Skeletal muscle satellite cell (primary cell): ENCODE results near the gene HIVEP3.
"Not testable (repeated sequence)": the region's sequence is repeated elsewhere in the genome, so short reads cannot be mapped to it uniquely, and the experiment has no call there.

Experiments
- H3K27me3 ChIP-seq: 2 replicates; pipeline ENCODE4 v1.7.0; 2013; ENCODE audit warnings: low read length; ENCODE audit not compliant: control insufficient read depth, insufficient read depth
- H3K36me3 ChIP-seq: 2 replicates; pipeline ENCODE4 v1.7.0; 2013; ENCODE audit warnings: mild to moderate bottlenecking, control low read depth, low read length; ENCODE audit not compliant: insufficient read depth
- H3K4me1 ChIP-seq: 2 replicates; pipeline ENCODE4 v1.7.0; 2013; ENCODE audit warnings: low read length; ENCODE audit not compliant: control insufficient read depth, insufficient read depth
- H3K4me2 ChIP-seq: 2 replicates; pipeline ENCODE4 v1.7.0; 2013; ENCODE audit warnings: mild to moderate bottlenecking, low read length
- H3K4me3 ChIP-seq: 2 replicates; pipeline ENCODE4 v1.7.0; 2013; ENCODE audit warnings: low read length
- H3K9ac ChIP-seq: 2 replicates; pipeline ENCODE4 v1.7.0; 2013; ENCODE audit warnings: mild to moderate bottlenecking, low read depth, low read length, moderate library complexity
- H3K9me3 ChIP-seq: replicated peaks from 2 replicates; pipeline ENCODE4 v1.7.0; 2013; ENCODE audit warnings: mild to moderate bottlenecking, control low read depth, low read length

HIVEP3 gene

DNA sequence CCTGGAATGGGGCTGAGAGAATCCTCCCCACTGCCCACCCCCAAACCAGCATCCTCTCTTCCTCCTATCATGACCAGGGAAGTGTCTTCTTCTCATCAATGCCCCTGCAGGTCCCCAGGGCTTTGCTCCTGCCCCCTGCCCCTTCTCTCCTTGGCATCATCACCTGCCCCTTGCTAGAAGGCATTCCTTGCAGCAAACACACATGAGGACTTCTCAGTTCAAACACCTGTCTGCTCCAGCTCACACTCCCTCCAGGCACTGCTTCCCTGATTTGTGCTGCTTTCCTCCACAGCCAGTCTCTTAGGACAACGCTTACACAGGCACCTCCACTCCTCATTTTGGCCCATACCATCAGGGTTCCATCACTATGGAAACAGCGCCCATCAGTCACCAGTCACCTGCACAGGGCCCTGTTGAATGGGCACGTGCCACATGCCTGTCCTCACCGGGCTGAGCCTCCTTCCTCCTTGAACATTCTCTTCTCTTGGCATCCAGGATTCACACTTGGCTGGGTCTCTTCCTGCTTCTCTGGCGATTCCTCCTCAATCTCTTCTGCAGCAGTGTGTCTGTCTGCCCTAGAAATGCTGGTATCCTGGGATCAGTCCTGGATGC is 352.3 kb downstream of the HIVEP3 start:
- no peak overlapping the region for H3K9ac ChIP-seq
- H3K27me3 ChIP-seq = no peaks in the 10 kb centered on the region
- no peak overlapping the region for H3K4me3 ChIP-seq
- H3K9me3 ChIP-seq = no peaks in the 10 kb centered on the region
- no peaks in the 10 kb centered on the region for H3K4me1 ChIP-seq
- no peak overlapping the region for H3K4me2 ChIP-seq
- no peaks in the 10 kb centered on the region for H3K36me3 ChIP-seq

DNA sequence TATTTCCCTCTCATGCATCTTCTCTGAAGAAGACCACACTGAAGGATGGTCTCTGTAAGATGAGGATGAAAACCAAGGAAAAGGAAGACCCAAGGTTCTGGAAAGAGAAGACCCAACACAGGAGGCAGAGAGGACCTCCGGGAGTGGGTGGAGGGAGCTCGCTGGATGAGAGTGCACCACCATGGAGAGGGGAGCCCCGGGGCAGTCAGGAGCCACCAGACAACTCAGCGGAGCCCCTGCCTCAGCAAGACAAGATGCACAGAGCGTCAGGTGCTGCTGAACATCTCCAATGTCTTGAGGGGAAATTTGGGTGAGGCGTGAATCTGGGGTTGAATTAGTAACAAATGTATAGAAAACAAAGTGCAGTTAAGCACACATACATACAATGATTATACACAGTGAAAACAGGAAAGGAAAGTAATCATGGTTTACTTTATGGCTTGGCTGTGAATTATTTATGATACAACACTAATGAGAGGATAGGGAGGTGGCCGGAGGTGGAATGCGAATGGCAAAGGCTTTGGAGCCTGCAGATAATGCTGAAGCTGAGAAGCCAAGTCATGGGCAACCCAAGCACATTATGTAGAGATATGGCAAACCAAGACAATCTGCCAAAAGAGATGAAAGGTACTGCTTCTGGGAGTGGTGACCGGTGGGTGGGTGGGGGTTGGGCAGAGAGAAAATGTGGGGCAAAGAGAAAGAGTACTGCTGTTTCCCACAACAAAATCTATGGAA is 353.8 kb downstream of the HIVEP3 start:
- Histone ChIP-seq H3K9me3 (no peaks in the 10 kb centered on the region), H3K36me3 (no peaks in the 10 kb centered on the region), H3K4me1 (no peaks in the 10 kb centered on the region), H3K4me2 (no peak overlapping the region), H3K9ac (no peak overlapping the region), H3K27me3 (no peaks in the 10 kb centered on the region), H3K4me3 (no peak overlapping the region)

DNA sequence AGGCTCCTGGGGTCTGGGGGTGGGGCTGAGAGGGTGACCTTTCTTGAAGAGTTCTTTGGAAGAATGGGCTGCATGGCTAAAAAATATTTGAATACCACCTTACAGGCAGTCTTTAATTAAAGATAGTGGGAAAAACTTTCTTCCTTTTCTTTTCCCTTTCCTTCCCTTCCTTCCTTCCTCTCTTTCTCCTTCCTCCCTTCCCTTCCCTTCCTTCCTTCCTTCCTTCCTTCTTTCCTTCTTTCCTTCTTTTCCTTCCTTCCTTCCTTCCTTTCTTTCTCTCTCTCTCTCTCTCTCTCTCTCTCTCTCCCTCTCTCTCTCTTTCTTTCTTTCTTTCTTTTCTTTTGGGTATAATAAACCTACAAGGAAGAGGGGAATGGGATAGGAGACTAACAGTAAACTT is 356.4 kb downstream of the HIVEP3 start:
- no peaks in the 10 kb centered on the region for H3K4me1 ChIP-seq
- H3K27me3 ChIP-seq = no peaks in the 10 kb centered on the region
- no peaks in the 10 kb centered on the region for H3K36me3 ChIP-seq
- no peaks in the 10 kb centered on the region for H3K9me3 ChIP-seq
- H3K4me2 ChIP-seq = no peak overlapping the region
- H3K9ac ChIP-seq = no peak overlapping the region
- H3K4me3 ChIP-seq = no peak overlapping the region

DNA sequence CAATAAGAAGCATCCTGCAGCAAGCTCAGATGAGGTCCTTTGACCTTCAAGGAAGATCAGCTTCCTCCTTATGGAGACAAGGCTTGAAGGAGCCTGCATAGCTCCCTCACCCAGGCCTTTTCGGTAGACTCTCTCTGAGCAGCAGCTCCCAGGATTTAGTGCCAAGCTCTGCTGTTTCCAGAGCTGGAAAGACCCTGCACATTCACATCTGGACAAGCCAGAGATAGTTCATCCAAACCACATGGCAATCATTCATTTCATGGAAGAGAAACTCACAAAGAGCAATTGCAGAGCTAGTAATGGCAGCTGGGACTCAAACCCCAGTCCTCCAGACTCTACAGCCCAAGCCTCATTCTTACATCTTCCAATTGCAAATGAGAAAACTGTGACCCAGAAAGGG is 357.8 kb downstream of the HIVEP3 start:
- Histone ChIP-seq H3K4me1 (no peaks in the 10 kb centered on the region), H3K9ac (no peak overlapping the region), H3K9me3 (no peaks in the 10 kb centered on the region), H3K27me3 (no peaks in the 10 kb centered on the region), H3K4me2 (no peak overlapping the region), H3K36me3 (no peaks in the 10 kb centered on the region), H3K4me3 (no peak overlapping the region)

DNA sequence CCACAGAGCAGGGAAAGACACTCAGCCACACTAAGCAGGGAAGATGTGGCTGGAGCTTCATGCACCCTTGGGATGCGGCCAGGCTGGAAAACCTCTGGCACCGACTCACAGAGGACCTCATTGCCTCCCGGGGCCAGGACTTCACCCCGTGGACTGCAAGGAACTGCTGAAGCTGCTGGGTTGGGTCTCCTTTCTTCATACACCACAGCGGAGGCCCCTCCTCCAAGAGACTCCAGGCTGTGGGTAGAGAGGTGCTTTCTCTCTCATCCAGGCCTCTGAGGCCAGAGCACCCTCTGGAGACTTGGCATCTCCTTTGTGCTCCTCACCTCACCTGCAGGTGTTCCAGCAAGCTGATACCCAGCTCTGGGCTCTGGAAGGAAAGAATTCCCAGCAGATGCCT is 358.2 kb downstream of the HIVEP3 start:
- Histone ChIP-seq H3K4me3 (no peak overlapping the region), H3K4me1 (no peaks in the 10 kb centered on the region), H3K9me3 (no peaks in the 10 kb centered on the region)

DNA sequence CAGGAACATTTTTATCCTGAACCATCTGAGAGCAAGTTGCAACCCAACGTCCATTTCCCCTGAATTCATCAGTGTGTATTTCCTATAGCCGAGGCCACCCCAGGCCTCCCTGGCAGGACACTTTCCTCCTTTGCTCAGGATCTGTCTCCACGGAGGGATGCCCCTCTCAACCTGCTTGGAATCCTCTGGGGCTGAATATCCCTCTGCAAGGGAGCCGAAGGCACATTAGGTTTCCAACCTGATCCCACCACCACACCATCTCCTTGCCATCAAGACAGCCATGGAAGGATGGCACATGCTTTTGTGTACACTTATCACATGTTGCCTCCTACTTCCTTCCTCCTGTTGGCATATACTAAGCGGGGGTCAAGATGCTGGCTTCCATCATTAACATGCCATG is 359.4 kb downstream of the HIVEP3 start:
- H3K9me3 ChIP-seq = no peaks in the 10 kb centered on the region
- no peak overlapping the region for H3K9ac ChIP-seq
- no peak overlapping the region for H3K4me3 ChIP-seq
- no peak overlapping the region for H3K4me2 ChIP-seq
- no peaks in the 10 kb centered on the region for H3K36me3 ChIP-seq
- H3K4me1 ChIP-seq = no peaks in the 10 kb centered on the region
- H3K27me3 ChIP-seq = no peaks in the 10 kb centered on the region

More for the DNA sequence above, 358.2 kb downstream of the HIVEP3 start:
- no peaks in the 10 kb centered on the region for H3K36me3 ChIP-seq
- no peaks in the 10 kb centered on the region for H3K27me3 ChIP-seq
- H3K9ac ChIP-seq = no peak overlapping the region
- H3K4me2 ChIP-seq = no peak overlapping the region

DNA sequence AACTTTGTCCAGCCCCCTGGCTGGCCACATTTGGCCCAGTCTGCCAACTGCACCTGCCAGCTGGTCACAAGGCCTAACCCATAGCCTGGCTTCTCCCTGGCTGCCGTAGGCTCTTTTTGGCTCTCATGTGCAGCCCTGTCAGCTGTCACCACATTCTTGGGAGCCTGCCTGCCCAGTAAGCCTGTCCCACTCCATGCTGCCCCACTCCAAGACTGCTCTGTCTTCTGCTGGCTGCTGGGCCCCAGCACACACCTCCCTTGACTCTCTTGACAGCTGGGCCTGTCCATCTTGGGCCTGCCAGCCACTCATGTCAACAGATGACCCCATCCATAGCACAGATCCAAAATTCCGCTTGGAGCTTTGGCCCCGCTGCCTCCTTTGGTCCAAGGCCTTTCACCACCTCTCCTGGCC is 360.0 kb downstream of the HIVEP3 start:
- no peak overlapping the region for H3K4me2 ChIP-seq
- no peak overlapping the region for H3K4me3 ChIP-seq
- no peaks in the 10 kb centered on the region for H3K36me3 ChIP-seq
- no peaks in the 10 kb centered on the region for H3K27me3 ChIP-seq
- H3K4me1 ChIP-seq = no peaks in the 10 kb centered on the region
- no peak overlapping the region for H3K9ac ChIP-seq
- no peaks in the 10 kb centered on the region for H3K9me3 ChIP-seq

DNA sequence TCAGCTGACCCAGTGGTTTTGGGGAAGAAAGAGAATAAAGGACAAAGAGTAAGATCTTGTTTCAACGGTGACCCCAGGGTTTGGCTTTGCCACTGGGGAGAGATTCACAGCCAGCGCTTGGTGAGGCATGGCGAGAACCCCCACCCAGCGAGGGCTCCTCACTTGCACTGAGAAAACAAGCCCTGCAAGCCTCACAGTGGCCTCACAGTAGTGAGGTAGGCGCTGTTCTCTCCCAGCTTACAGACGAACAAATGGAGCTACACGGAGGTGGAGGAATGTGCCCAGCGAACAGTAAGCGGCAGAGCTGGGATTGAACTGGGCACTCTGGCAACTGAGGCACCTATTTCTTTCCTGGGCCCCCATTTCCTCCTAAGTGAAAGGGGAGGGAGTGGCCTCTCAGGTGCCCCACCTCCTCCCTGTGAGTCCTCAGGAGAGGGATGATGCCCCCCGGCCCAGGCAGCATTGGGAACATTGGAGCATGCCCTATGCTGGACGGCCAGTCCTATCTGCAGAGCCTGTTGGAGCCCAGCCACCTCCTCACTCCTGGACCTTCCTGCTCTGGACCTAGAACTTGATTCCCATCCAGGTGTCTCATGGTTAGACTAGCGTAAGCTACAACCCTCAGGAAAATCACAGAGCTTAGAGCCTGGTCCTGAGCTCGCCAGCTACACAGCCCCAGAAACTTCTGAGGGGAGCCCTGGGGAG is 360.8 kb downstream of the HIVEP3 start:
- Histone ChIP-seq H3K9ac (no peak overlapping the region), H3K4me2 (no peak overlapping the region)

DNA sequence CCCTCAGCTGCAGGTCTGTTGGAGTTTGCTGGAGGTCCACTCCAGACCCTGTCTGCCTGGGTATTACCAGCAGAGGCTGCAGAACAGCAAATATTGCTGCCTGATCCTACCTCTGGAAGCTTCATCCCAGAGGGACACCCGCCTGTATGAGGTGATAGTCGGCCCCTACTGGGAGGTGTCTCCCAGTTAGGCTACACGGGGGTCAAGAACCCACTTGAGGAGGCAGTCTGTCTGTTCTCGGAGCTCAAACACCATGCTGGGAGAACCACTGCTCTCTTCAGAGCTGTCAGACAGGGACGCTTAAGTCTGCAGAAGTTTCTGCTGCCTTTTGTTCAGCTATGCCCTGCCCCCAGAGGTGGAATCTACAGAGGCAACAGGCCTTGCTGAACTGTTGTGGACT is 364.0 kb downstream of the HIVEP3 start:
- H3K27me3 ChIP-seq, H3K4me3 ChIP-seq, H3K4me2 ChIP-seq, H3K4me1 ChIP-seq, H3K9me3 ChIP-seq, H3K36me3 ChIP-seq, H3K9ac ChIP-seq: not testable (repeated sequence)

More for the DNA sequence above, 360.8 kb downstream of the HIVEP3 start:
- H3K4me1 ChIP-seq = no peaks in the 10 kb centered on the region
- H3K4me3 ChIP-seq = no peak overlapping the region
- no peaks in the 10 kb centered on the region for H3K36me3 ChIP-seq
- no peaks in the 10 kb centered on the region for H3K9me3 ChIP-seq
- no peaks in the 10 kb centered on the region for H3K27me3 ChIP-seq

DNA sequence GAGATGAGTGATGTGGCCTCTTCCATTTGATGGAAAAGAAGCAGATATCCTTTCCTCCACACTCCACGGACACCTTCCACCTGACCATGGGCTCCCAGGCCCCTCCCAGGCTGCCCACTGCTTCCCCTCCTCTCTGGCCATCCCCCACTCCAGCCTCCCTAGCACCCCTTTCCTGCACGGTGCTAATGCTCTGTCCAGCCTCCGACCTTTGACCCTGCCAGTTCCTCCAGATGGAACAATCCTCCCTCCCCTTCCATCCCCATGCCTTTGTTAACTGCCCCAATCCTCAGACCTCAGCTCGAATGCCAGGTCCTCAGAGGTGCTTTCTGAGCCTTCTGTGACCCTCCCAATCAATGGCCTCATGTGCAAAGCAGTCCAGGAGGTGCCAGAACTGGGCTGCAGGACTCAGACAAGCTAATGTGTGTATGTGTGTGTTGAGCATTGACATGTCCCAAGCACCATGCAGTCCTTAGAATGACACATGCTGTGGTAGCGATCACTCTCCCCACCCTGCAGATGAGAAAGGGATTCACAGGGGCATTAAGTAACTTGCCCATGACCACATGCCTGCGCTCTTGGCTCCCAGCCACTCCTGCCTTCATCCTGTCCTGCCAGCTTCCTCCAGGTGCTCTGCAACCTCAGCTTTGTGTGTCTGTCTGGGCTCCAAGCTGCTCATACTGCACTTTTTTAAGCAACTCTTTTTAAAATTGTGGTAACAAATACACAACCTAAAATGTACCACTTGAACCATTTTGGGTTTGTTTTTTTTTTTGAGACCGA is 370.8 kb downstream of the HIVEP3 start:
- no peaks in the 10 kb centered on the region for H3K4me1 ChIP-seq
- H3K4me3 ChIP-seq = no peak overlapping the region
- no peak overlapping the region for H3K4me2 ChIP-seq
- no peaks in the 10 kb centered on the region for H3K36me3 ChIP-seq
- H3K9ac ChIP-seq = no peak overlapping the region
- H3K27me3 ChIP-seq = no peaks in the 10 kb centered on the region
- no peaks in the 10 kb centered on the region for H3K9me3 ChIP-seq

DNA sequence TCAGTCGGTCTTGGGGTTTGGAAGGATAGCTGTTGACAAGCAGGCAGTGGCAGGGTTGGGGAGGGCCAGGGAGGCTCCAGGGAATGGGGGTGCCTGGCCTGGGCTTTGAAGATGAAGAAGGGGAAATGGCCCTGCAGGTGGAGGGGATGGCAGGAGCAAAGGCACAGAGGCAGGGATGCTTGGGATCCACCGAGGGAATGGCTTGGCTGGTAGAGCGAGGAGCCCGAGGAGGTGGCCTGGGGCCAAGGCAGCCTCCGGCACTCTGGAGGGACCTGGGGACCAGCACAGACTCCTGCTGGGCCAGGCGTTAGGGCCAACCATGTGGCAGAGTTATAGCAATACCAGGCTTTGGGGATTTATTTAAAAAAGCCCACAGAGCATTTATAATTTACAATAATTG is 371.4 kb downstream of the HIVEP3 start:
- Histone ChIP-seq H3K27me3 (no peaks in the 10 kb centered on the region), H3K9me3 (no peaks in the 10 kb centered on the region), H3K4me2 (no peak overlapping the region), H3K9ac (no peak overlapping the region), H3K4me3 (no peak overlapping the region), H3K36me3 (no peaks in the 10 kb centered on the region), H3K4me1 (no peaks in the 10 kb centered on the region)
